ENCODE data around the gene CARD9.
"Not testable (repeated sequence)": the region's sequence is repeated elsewhere in the genome, so short reads cannot be mapped to it uniquely, and the experiment has no call there.

Gene CARD9

DNA sequence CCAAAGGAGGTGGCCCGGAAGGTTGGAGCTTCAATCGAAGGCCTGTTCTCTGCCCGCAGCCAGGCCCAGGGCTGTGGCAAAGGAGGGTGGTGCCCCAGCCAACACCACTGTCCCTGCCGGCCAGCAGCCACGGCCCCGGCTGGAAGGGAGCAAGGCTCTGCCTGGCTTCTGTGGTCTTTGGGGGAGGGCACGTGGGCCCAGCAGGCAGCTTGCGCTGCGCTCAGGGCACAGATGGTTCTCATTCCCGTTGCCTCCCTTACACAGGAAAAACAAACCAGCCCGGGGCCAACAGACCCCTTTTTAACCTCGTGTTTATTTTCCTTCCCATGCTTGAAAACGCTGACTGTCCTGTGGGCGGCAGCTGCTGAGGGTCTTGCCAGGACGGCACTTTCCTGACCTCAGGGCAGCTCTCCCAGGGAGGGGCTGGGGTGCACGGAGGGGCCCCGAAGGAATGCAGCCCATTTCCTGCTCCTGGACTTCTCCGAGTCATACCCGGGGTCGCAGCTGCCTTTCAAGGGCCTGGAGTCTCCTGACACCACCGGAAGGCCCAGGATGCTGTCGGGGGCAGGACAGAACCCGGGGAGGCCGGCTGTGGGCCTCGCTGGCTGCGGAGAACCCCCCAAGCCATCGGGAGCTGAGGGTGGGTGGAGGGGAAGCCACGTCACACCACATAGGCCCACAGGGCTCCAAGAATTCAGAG lies 47.3 kb downstream of the CARD9 start:
- no peak for DNase-seq (ENCODE audit: low read depth in 2 of 2, low spot score in 1 of 2)

DNA sequence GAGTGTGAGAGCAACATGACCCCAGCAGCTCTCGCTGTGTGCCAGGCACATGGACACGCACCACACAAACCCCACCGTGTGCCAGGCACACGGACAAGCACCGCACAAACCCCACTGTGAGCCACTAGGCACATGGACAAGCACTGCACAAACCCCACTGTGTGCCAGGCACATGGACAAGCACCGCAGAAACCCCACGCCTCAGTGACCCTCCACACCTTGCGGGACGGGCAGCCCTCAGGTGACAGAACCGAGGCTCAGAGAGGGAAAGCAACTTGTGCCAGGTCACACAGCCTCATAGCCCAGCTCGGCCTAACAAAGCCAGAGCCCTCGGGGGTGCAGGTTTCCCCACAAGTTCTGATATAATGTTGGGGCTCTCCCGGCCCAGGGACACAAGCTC lies 48.1 kb downstream of the CARD9 start:
- DNase-seq (ENCODE audit: low read depth in 2 of 2, low spot score in 1 of 2), result no peak

DNA sequence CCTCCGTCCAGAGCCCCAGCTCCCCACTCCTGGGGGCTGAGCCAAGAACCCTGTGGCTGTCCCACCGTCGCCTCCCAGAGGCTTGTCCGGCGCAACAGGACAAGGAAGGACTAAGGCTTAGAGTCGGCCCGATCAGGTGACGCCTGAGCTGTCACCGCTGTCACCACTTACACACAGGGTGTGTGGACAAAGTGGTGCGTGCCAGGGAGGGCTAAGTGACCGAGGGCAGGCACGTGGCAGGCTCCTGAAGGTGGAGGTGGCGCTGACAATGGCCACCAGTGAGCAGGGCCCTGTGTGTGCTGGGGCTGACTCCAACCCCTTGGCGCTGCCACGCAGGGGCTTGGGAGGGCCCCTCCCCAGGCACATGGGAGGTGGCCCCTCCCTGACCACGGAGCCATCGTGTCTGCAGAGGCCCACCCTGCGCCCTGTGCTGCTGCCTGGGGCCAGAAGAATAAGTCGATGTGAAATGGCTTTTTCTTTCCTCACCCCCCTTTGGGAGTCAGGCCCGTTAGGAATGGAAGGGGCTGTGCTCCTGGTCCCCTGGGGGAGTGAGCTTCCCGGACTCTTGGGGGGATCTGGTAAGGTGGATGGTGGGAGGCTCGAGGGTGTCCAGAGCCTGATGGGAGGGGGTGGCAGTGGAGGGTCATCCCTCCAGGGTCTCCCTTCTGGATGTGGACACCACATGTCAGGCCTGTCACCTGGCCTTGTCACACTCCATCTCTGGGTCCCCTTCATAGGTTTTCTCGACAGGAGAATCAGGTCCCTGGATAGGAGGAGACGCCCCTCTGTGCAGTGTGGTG lies 48.8 kb downstream of the CARD9 start:
- DNase-seq (ENCODE audit: low read depth in 2 of 2, low spot score in 1 of 2), result no peak

DNA sequence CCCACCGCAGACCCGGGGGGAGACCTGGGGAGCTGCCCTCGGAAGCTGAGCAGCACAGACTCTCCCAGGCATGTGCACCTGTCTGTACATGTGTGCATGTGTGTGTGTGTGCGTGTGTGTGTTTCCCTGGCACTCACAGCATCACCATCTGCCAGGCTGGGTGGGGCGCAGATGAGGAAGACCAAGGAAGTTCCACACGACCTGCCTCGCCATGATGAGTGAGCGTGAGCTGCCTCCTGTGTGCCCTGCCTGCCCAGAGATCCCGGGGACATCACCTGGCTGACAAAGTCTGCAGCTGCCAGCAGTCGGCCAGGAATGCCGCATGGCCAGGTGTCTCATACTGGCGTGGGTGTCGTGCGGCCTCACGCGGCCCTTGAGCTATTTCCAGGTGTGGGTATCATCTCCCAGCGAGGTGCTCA lies 50.1 kb downstream of the CARD9 start:
- no peak for DNase-seq (ENCODE audit: low read depth in 2 of 2, low spot score in 1 of 2)

DNA sequence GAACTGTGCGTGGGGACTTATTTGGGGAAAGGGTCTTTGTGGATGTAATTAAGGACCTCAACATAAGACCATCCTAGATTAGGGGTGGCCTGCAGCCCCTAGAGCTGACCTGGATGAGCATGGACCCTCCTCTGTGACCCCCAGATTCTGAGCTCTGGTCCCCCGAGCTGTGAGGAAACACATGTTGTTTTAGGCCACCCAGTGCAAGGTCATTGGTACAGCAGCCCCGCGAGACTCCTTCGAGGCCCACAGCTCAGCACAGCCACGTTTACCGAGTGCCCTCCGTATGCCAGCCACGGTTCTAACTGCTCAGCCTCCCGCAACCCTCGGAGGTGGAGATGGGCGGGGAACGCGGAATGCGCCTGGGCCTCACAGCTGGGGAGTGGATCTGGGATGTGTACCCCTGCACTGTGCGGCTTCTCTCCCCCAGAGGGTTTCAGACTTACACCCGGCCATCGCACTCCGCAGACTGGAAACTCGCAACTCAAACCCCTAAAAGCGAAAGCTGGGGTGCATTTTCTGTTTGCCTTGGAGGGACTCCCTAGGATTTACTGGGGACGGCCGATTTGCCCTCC lies 50.6 kb downstream of the CARD9 start:
- no peak for DNase-seq (ENCODE audit: low read depth in 2 of 2, low spot score in 1 of 2)

DNA sequence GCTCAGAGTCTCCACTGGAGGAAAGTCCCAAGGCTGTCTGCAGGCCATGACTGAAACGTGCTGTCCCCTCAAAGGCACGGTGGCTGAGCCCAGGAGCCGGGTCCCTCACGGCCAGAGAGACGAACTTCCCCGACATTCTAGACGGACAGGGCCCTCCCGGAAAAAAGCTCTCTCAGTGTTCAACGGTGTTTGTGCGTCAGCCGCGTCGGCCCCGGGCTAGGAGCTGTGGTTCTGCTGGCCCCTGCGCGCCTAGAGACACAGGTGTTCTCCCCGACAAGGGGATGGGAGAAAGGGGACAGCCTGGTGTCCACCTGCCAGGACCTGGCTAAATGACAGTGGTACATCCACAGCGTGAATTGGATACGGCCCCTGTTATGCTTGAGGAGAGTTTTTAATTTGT lies 51.9 kb downstream of the CARD9 start:
- DNase-seq (ENCODE audit: low read depth in 2 of 2, low spot score in 1 of 2), result no peak

DNA sequence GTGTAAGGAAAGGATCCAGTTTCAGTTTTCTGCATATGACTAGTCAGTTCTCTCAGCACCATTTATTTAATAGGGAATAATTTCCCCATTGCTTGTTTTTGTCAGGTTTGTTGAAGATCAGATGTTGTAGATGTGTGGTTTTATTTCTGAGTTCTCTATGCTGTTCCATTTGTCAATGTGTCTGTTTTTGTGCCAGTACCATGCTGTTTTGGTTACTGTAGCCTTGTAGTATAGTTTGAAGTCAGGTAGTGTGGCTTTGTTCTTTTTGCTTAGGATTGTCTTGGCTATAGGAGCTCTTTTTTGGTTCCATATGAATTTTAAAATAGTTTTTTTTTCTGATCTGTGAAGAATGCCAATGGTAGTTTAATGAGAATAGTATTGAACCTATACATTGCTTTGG lies 52.5 kb downstream of the CARD9 start:
- not testable (repeated sequence) for DNase-seq (ENCODE audit: low read depth in 2 of 2, low spot score in 1 of 2)

DNA sequence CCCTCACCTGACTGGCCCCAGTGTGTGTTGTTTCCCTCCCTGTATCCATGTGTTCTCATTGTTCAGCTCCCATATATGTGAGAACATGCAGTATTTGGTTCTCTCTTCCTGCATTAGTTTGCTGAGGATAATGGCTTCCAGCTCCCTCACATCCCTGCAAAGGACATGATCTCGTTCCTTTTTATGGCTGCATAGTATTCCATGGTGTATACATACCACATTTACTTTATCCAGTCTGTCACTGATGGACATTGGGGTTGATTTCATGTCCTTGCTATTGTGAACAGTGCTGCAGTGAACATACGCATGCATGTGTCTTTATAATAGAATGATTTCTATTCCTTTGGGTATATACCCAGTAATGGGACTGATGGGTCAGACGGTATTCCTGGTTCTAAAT lies 53.5 kb downstream of the CARD9 start:
- not testable (repeated sequence) for DNase-seq (ENCODE audit: low read depth in 2 of 2, low spot score in 1 of 2)

DNA sequence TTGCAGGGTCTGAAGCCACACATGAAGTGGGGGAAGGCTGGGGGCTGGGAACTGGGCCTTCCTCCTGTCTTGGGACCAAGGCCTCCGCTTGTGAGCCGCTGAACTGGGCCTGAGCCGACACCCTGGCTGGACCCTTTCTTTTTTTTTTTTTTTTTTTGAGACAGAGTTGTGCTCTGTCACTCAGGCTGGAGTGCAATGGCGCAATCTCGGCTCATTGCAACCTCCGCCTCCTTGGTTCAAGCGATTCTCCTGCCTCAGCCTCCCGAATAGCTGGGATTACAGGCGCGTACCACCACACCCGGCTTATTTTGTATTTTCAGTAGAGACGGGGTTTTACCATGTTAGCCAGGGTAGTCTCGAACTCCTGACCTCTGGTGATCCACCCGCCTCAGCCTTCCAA lies 54.2 kb downstream of the CARD9 start:
- not testable (repeated sequence) for DNase-seq (ENCODE audit: low read depth in 2 of 2, low spot score in 1 of 2)

DNA sequence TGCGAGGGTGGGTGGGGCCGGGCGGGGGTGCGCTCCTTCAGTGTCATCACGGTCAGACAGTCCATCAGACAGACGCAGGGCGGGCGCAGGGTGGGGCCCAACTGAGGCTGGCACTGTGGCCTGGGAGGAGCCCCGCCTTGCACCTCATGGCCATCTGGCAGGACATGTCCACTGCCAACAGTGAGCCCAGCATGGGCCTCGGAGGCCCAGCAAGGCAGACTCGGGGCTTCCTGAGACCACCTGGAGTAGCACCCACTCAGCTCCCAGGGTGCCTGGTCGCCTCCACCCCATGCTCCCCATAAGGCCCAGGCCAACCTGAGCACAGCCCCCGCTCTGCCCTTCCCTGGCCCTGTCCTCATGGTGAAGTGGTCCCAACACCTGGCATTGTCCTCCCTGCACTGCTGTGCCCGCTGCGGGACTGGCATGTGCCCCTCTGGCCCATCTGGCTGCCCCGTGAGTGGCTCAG lies 54.7 kb downstream of the CARD9 start:
- DNase-seq (ENCODE audit: low read depth in 2 of 2, low spot score in 1 of 2), result no peak

DNA sequence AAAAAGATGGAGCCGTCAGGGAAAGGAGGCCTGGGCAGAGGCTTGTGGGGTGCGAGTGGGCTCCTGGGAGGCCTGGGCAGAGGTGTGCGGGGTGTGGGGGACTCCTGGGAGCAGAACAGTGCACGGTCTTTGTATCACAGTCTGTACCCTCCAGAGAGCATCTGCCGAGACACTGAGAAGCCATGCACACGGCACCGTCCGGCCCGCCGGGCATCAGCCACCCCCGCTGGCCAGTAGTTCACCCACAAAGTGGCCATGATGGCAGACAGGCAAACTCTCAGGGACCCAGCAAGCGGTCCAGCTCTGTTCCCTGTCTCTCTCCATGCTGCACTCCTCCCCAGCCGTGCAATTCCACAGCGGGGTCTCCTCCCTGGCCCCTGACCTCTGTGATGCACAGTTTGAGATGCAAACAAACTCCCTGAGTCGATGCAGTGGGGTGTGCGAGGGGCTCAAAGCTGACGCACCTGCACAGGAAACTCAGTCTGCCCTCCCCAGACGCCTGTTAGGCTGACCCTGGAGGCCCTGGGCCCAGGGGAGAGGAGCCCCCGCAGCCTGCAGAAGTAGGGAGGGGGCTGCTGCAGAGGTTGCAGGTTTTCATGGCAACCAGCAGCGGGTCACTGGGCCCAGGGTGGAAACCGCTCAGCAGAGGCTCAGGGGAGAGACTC lies 55.2 kb downstream of the CARD9 start:
- DNase-seq (ENCODE audit: low read depth in 2 of 2, low spot score in 1 of 2), result no peak

DNA sequence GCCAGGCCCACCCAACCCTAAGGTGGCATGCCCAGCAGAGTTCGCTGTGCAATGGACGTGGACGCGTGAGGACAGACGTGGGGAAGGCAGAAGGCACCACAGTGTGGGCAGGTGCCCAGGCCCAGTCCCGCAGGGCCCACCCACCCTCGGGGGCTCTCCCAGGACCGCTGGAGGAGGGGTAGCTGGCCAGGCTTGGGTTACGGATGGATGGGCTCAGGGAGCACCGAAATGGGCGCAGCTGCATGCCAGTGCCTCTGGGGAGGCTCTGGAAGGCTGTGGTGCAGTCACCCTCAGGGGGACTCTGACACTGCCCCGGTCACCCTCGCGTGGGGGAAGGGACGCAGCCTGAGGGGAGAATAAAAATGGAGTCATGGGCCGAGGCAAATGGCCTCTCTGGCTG lies 55.8 kb downstream of the CARD9 start:
- no peak for DNase-seq (ENCODE audit: low read depth in 2 of 2, low spot score in 1 of 2)

DNA sequence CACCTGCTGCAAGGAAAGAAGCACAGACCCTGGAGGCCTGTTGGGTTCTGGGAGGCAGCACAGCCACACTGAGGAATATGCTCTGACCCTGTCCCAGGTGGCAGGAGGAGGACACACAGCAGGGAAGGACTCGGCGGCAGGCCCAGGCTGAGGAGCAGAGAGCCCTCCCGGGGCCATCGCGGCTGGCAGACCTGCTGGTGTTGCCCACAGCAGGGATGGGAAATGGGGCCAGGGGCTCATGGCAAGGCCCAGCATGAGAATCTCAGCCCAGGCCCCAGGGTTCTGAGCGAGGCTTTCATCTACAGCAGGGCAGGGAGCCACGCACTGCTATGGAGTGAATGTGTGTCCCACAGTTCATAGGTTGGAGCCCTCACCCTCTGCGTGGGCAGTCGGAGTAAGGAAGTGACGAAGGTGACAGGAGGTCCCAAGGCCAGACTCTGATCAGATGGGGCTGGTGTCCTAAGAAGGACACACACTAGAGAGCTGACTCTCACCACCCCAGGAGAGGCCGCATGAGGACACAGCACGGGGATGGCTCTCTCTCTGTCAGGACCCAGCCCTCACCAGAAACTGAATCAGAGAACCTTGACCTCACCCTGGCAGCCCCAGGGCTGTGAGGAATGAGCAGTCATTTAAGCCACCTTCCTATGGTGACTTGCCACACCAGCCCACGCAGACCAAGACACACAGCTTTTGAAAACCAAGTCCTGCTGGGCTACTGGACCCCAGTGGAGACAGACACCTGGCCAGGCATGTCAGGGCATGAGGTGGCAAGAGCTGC lies 56.4 kb downstream of the CARD9 start:
- DNase-seq (ENCODE audit: low read depth in 2 of 2, low spot score in 1 of 2), result no peak

DNA sequence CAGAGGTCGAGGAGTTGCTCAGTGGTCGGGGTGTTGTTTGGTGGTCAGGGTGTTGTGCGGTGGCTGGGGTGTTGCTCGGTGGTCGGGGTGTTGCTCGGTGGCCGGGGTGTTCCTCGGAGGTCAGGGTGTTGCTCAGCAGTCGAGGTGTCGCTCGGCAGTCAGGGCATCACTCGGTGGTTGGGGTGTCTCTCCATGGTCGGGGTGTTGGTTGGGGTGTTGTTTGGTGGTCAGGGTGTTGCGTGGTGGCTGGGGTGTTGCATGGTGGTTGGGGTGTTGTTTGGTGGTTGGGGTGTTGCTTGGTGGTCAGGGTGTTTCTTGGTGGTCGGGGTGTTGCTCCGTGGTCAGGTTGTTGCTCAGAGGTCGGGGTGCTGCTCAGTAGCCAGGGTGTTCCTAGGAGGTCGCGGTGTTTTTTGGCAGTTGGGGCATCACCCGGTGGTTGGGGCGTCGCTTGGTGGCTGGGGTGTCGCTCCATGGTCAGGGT lies 57.2 kb downstream of the CARD9 start:
- peak in 1 of 2 donors; percentile 30 for DNase-seq (ENCODE audit: low read depth in 2 of 2, low spot score in 1 of 2)

DNA sequence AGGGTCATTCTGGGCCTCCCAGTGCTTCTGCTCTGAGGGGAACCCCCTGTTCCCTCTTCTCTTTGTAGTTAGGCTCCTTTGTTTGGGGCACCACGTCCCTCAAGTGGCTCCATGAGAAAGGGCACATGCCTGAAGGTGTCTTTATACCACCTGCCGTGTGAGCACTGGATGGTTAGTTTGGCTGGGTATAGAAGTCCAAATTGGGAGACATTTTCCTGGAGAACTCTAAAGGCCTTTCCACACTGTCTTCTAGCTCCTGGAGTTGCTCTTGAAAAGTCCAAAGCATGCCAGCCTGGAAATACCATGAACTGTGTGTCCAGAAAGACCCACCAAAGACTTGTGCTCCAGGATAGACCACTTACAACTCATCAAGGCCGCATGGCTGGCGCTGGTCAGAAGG lies 58.5 kb downstream of the CARD9 start:
- no peak for DNase-seq (ENCODE audit: low read depth in 2 of 2, low spot score in 1 of 2)

DNA sequence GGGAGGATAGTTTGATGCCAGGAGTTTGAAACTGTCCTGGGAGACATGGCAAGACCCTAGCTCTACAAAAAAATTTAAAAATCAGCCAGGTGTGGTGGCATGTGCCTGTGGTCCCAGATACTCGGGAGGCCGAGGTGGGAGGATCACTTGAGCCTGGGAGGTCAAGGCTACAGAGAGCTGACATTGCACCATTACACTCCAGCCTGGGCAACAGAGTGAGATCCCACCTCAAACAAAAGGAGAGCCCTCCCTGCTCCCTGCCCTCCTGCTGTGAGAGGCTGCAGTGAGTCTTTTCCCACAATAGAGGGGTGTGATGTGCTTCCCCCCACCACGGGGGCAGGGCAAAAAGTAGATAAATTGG lies 59.4 kb downstream of the CARD9 start:
- no peak for DNase-seq (ENCODE audit: low read depth in 2 of 2, low spot score in 1 of 2)

Measured in stimulated activated CD8-positive, alpha-beta memory T cell treated with anti-CD3 and anti-CD28 coated beads, Interleukin-4, amount 100 ng/mL, for 4 hours (primary cell).